Upper lobe of left lung (tissue), 6 donors: Measurements from ENCODE around the gene GTF2A1L. TPM values are rescaled to one million over a fixed set of nuclear protein-coding genes. Genes with fewer than 3 reads are reported as not detected.

Source experiments
- ATAC-seq, 2 donors: fragments of 200-7000 bp; cut with Tn5 transposase; one replicate each; pipeline ENCODE4 v1.9.1; 2022; ENCODE audit warnings: mild to moderate bottlenecking in 2 of 2, moderate library complexity in 2 of 2; ENCODE audit not compliant: low FRiP score in 2 of 2
- DNase-seq, 2 donors: peaks; one replicate each; pipeline ENCODE4 v3.0.0-alpha.2; 2019 to 2020
- H3K27ac ChIP-seq, 4 donors: fragments of 200-600 bp; sonication (generic); one replicate each; pipeline ENCODE4 v1.5.1; 2016 to 2019
- H3K27me3 ChIP-seq, 4 donors: fragments of 200-600 bp; sonication (generic); one replicate each; pipeline ENCODE4 v1.5.1; 2017 to 2019
- H3K36me3 ChIP-seq, 4 donors: fragments of 200-600 bp; sonication (generic); one replicate each; pipeline ENCODE4 v1.5.1; 2016 to 2019
- H3K4me1 ChIP-seq, 4 donors: fragments of 200-600 bp; sonication (generic); one replicate each; pipeline ENCODE4 v1.5.1; 2018 to 2019
- H3K4me3 ChIP-seq, 4 donors: fragments of 200-600 bp; sonication (generic); one replicate each; pipeline ENCODE4 v1.5.1; 2017 to 2019; ENCODE audit warnings: mild to moderate bottlenecking in 2 of 4, moderate library complexity in 1 of 4
- H3K9me3 ChIP-seq, 4 donors: fragments of 200-600 bp; sonication (generic); one replicate each; pipeline ENCODE4 v1.5.1; 2018 to 2019
- EP300 ChIP-seq, 4 donors: sonication (generic); formaldehyde crosslinking; IDR thresholded peaks; one replicate each; pipeline ENCODE4 v1.5.1; 2017; ENCODE audit warnings: antibody characterized with exemption in 4 of 4, control low read depth in 2 of 4
- POLR2A ChIP-seq, 4 donors: fragments of 450-650 bp; IDR thresholded peaks; one replicate each; pipeline ENCODE4 v1.5.1; 2016 to 2017; ENCODE audit warnings: antibody characterized with exemption in 4 of 4, mild to moderate bottlenecking in 2 of 4
- POLR2AphosphoS5 ChIP-seq, 2 donors: sonication (generic); formaldehyde crosslinking; IDR thresholded peaks; one replicate each; pipeline ENCODE4 v1.5.1; 2017; ENCODE audit warnings: antibody characterized with exemption in 2 of 2
- WGBS, 2 donors: methylation state at CpG; one replicate each; pipeline ENCODE4 v1.1.5; 2017 to 2018; 5-methylcytosine and 5-hydroxymethylcytosine counted together
- total RNA-seq, 6 donors: library from RNA; depleted of rRNA in 4 of 6; stranded (reverse); fragments of >200 nt in 4 of 6; gene quantifications; one replicate each; pipeline versions ENCODE4 v1.1.0 to v1.2.1, GENCODE V29; 2016 to 2021
- TF ChIP-seq, protein P1 (sequence below), 6 experiments: fragments of 450-650 bp in 4 of 6; fragments of 200-600 bp in 2 of 6; sonication (generic) in 2 of 6; IDR thresholded peaks; one replicate each; pipeline ENCODE4 v1.5.1; 2016 to 2019; ENCODE audit warnings: antibody characterized with exemption in 6 of 6
- donor health status: DM: no; HTN: no; CAD: no; lungs with moderate emphysema.
- donor health status: DM: no; HTN: yes; CAD: no; lungs with severe emphysema.

Gene GTF2A1L
- total RNA-seq, 6 donors from 2014 or later = 0.61 to 1.1 (median 0.89) TPM; not detected in 3

- H3K36me3 ChIP-seq = peaks cover 0 to 25% (median 2%) of the 10 kb centered on the region in 4 donors
- H3K27ac ChIP-seq = no peak overlapping the region
- H3K4me3 ChIP-seq = no peak overlapping the region
- H3K9me3 ChIP-seq = no peaks in the 10 kb centered on the region
- H3K4me1 ChIP-seq = no peaks in the 10 kb centered on the region
- DNase-seq (no peak), ATAC-seq (no peak)
- TF ChIP-seq, protein P1, sequence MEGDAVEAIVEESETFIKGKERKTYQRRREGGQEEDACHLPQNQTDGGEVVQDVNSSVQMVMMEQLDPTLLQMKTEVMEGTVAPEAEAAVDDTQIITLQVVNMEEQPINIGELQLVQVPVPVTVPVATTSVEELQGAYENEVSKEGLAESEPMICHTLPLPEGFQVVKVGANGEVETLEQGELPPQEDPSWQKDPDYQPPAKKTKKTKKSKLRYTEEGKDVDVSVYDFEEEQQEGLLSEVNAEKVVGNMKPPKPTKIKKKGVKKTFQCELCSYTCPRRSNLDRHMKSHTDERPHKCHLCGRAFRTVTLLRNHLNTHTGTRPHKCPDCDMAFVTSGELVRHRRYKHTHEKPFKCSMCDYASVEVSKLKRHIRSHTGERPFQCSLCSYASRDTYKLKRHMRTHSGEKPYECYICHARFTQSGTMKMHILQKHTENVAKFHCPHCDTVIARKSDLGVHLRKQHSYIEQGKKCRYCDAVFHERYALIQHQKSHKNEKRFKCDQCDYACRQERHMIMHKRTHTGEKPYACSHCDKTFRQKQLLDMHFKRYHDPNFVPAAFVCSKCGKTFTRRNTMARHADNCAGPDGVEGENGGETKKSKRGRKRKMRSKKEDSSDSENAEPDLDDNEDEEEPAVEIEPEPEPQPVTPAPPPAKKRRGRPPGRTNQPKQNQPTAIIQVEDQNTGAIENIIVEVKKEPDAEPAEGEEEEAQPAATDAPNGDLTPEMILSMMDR (IDR thresholded peaks at IDR 0.05) = no peak
- no peak for TF ChIP-seq POLR2A (IDR thresholded peaks at IDR 0.05)
- no peak for TF ChIP-seq POLR2AphosphoS5 (IDR thresholded peaks at IDR 0.05)
- no peak for TF ChIP-seq EP300 (IDR thresholded peaks at IDR 0.05)
- H3K27me3 ChIP-seq = no peaks in the 10 kb centered on the region
- 94 to 95% methylated on average over 2 of the region's 2 CpGs for WGBS, 2 donors
Measured at GRCh38 chr2:48597492-48597891, 20.2 kb upstream of the GTF2A1L start.

- H3K36me3 ChIP-seq = peaks cover 0 to 17% (median 2%) of the 10 kb centered on the region in 4 donors
- TF ChIP-seq, protein P1 (IDR thresholded peaks at IDR 0.05) = peak; percentile 39 to 60 (median 54)
- no peak for TF ChIP-seq POLR2A (IDR thresholded peaks at IDR 0.05)
- H3K4me1 ChIP-seq = no peaks in the 10 kb centered on the region
- no peak for DNase-seq
- no peaks in the 10 kb centered on the region for H3K9me3 ChIP-seq
- H3K4me3 ChIP-seq = no peak overlapping the region
- ATAC-seq = peak in 1 of 2 donors; percentile 70
- 35 to 37% methylated on average over 4 of the region's 4 CpGs for WGBS, 2 donors
- H3K27me3 ChIP-seq = no peaks in the 10 kb centered on the region
- H3K27ac ChIP-seq = no peak overlapping the region
Measured at GRCh38 chr2:48600204-48600813, 17.3 kb upstream of the GTF2A1L start.

- Histone ChIP-seq H3K27ac (no peak overlapping the region), H3K9me3 (no peaks in the 10 kb centered on the region), H3K36me3 (peaks cover 0 to 12% (median 2%) of the 10 kb centered on the region in 4 donors), H3K27me3 (no peaks in the 10 kb centered on the region), H3K4me3 (no peak overlapping the region), H3K4me1 (no peaks in the 10 kb centered on the region)
- 77 to 80% methylated on average over 3 of the region's 3 CpGs for WGBS, 2 donors
- DNase-seq = no peak
- TF ChIP-seq, protein P1 (IDR thresholded peaks at IDR 0.05) = no peak
- no peak for TF ChIP-seq POLR2AphosphoS5 (IDR thresholded peaks at IDR 0.05)
- TF ChIP-seq POLR2A (IDR thresholded peaks at IDR 0.05) = no peak
- ATAC-seq = no peak
Measured at GRCh38 chr2:48600917-48601316, 16.7 kb upstream of the GTF2A1L start.

DNA sequence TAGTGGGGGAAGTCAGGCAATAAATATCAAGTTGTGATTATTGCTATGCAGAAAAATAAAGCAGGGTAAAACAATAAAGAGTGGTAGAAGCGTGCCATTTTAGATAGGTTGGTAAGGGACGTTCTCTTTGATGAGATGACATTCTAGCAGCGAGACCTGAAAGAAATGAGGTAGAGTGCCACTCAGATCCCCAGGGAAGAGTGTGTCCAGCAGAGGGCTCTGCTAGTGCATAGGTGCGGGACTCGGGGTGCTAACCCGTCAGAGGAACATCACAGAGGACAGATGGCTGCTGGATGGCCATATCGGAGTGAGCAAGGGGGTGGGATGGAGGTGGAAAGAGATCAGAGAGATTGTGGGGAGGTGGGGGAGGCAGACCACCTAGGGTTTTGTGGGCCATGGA lies 16.3 kb upstream of the GTF2A1L start:
- Histone ChIP-seq H3K27me3 (no peaks in the 10 kb centered on the region), H3K27ac (no peak overlapping the region), H3K36me3 (peaks cover 0 to 12% (median 2%) of the 10 kb centered on the region in 4 donors), H3K4me1 (no peaks in the 10 kb centered on the region), H3K4me3 (no peak overlapping the region), H3K9me3 (no peaks in the 10 kb centered on the region)
- ATAC-seq (peak in 1 of 2 donors; percentile 79), DNase-seq (peak in 1 of 2 donors; percentile 51)
- WGBS, 2 donors = 55 to 63% methylated on average over 7 of the region's 7 CpGs
- TF ChIP-seq, protein P1 (IDR thresholded peaks at IDR 0.05) = peak in 4 of 6 experiments; percentile 19 to 44 (median 28)
- no peak for TF ChIP-seq POLR2AphosphoS5 (IDR thresholded peaks at IDR 0.05)
